ENCODE measurements around the gene VTN. TPM values are rescaled to one million over a fixed set of nuclear protein-coding genes. Genes with fewer than 3 reads are reported as not detected.
A peak's percentile ranks its signal among the peaks of the same experiment; 100 is the strongest.

VTN gene
- total and polyA plus RNA-seq, 2 donors (not counting 1 experiment from before 2014, with no cell fraction given), result 0.17 to 3.5 TPM

DNA sequence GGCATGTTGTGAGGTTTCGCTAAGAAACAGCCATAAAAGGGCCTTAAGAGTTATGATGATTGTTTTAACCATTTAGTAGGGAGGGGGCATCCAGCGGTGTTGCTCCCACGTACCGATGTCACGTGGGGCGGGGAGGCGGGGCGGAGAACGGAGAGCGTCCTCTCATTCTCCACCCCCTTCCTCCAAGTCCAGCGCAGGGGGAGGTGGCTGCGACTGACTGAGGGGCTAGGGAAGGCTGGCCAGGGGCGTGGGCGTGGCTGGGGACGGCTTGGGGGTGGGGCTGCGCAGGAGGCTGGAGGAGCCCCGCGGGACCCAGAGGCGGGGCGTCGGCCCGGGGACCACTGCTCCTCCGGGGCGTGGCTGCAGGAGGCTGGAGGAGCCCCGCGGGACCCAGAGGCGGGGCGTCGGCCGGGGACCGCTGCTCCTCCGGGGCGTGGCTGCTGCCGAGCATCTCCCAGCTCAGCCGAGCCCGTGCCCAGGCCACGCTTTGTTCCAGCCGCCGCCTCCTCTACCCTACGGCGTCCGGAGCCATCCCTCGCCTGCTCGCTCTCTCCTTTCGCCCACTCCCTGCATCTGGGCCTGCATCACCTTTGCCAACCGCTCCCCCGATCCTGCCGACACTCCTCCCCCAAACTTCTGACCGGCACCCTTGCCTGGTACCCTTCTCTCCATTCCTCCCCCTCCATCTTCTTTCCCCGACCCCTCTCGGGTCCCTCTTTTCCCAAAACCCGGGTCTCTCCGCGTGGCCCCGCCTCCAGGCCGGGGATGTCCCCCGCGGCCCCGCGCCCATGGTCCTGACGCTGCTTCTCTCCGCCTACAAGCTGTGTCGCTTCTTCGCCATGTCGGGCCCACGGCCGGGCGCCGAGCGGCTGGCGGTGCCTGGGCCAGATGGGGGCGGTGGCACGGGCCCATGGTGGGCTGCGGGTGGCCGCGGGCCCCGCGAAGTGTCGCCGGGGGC, 1.4 kb upstream of the VTN start, which contains the start of gene SARM1:
TSS of gene SARM1 (plus strand) at position 450 of the 958 bp plus-strand sequence. CDS start at position 789, 339 bp downstream.
- peak; percentile 89 to 90 for DNase-seq (ENCODE audit: low read depth in 2 of 2)
- H3K9me3 ChIP-seq (ENCODE audit: control insufficient read depth, insufficient read depth, low read depth, low read length), result no peaks in the 10 kb centered on the region
- peak within 1 kb of the TSS; percentile 63 to 72 (median 67) for H3K4me3 ChIP-seq (replicated peaks in 1 of 4; ENCODE audit: control extremely low read depth in 1 of 4, insufficient read depth in 1 of 4, low read depth in 3 of 4, low read length in 4 of 4)
- H3K27me3 ChIP-seq (ENCODE audit: control insufficient read depth, insufficient read depth, low read length), result no peaks in the 10 kb centered on the region
- peaks cover 4% of the 10 kb centered on the region for H3K79me2 ChIP-seq (ENCODE audit: control insufficient read depth, insufficient read depth, low read length)
- peak within 1 kb of the TSS; percentile 75 for H2AFZ ChIP-seq (ENCODE audit: low read length)
- peaks cover 9% of the 10 kb centered on the region for H3K4me1 ChIP-seq (ENCODE audit: control insufficient read depth, extremely low read depth, insufficient read depth, low read length)
- TF ChIP-seq CTCF (conservative IDR thresholded peaks at IDR 0.05 in 1 of 2, IDR thresholded peaks at IDR 0.05 in 1 of 2; ENCODE audit: low read depth in 1 of 2, low read length in 2 of 2) (no peak), EZH2 (IDR thresholded peaks at IDR 0.05; ENCODE audit: low read length, missing control alignments) (no peak)
- peak within 1 kb of the TSS; percentile 55 for H3K9ac ChIP-seq (ENCODE audit: insufficient read depth, low read length)
- no peaks in the 10 kb centered on the region for H3K36me3 ChIP-seq (ENCODE audit: control insufficient read depth, insufficient read depth, low read length)
- peak within 1 kb of the TSS; percentile 95 for H3K4me2 ChIP-seq (ENCODE audit: extremely low read depth, insufficient read depth, low read length)
- no peak within 1 kb of the TSS for H3K27ac ChIP-seq (ENCODE audit: insufficient read depth, low read length)
- no peaks in the 10 kb centered on the region for H4K20me1 ChIP-seq (ENCODE audit: control insufficient read depth, extremely low read depth, insufficient read depth, low read length)

DNA sequence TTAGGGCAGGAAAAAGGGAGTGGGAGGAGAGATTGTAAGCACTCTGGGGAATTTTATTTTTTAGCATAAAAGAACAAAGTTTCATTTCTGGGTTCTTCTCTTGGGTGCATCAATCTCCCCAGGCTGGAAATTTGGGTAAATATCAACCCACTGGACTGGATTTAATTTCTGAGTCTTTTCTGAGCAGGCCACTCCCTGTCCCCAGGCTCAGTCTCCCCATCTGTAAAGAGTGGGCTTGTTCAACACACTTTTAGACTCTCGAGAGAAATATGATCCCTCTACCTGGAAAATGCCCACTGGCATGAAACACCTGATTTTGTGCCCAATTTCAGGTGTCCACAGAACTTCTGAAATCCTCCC, 617 bp upstream of the VTN start:
- no peaks in the 10 kb centered on the region for H3K9me3 ChIP-seq (ENCODE audit: control insufficient read depth, insufficient read depth, low read depth, low read length)
- H2AFZ ChIP-seq (ENCODE audit: low read length), result no peak overlapping the region
- H3K4me3 ChIP-seq (replicated peaks in 1 of 4; ENCODE audit: control extremely low read depth in 1 of 4, insufficient read depth in 1 of 4, low read depth in 3 of 4, low read length in 4 of 4), result peak overlapping the region in 2 of 4 experiments; percentile 62 to 72
- no peaks in the 10 kb centered on the region for H3K27me3 ChIP-seq (ENCODE audit: control insufficient read depth, insufficient read depth, low read length)
- no peaks in the 10 kb centered on the region for H4K20me1 ChIP-seq (ENCODE audit: control insufficient read depth, extremely low read depth, insufficient read depth, low read length)
- H3K27ac ChIP-seq (ENCODE audit: insufficient read depth, low read length), result no peak overlapping the region
- TF ChIP-seq CTCF (conservative IDR thresholded peaks at IDR 0.05 in 1 of 2, IDR thresholded peaks at IDR 0.05 in 1 of 2; ENCODE audit: low read depth in 1 of 2, low read length in 2 of 2) (no peak), EZH2 (IDR thresholded peaks at IDR 0.05; ENCODE audit: low read length, missing control alignments) (no peak)
- DNase-seq (ENCODE audit: low read depth in 2 of 2), result no peak
- H3K4me2 ChIP-seq (ENCODE audit: extremely low read depth, insufficient read depth, low read length), result peak overlapping the region; percentile 54
- no peaks in the 10 kb centered on the region for H3K36me3 ChIP-seq (ENCODE audit: control insufficient read depth, insufficient read depth, low read length)
- no peak overlapping the region for H3K9ac ChIP-seq (ENCODE audit: insufficient read depth, low read length)
- H3K4me1 ChIP-seq (ENCODE audit: control insufficient read depth, extremely low read depth, insufficient read depth, low read length), result peaks cover 9% of the 10 kb centered on the region
- peaks cover 4% of the 10 kb centered on the region for H3K79me2 ChIP-seq (ENCODE audit: control insufficient read depth, insufficient read depth, low read length)

- Histone ChIP-seq H3K4me1 (ENCODE audit: control insufficient read depth, extremely low read depth, insufficient read depth, low read length) (peaks cover 9% of the 10 kb centered on the region), H3K4me2 (ENCODE audit: extremely low read depth, insufficient read depth, low read length) (no peak overlapping the region), H3K9me3 (ENCODE audit: control insufficient read depth, insufficient read depth, low read depth, low read length) (no peaks in the 10 kb centered on the region), H3K27me3 (ENCODE audit: control insufficient read depth, insufficient read depth, low read length) (no peaks in the 10 kb centered on the region), H4K20me1 (ENCODE audit: control insufficient read depth, extremely low read depth, insufficient read depth, low read length) (no peaks in the 10 kb centered on the region), H3K79me2 (ENCODE audit: control insufficient read depth, insufficient read depth, low read length) (peaks cover 4% of the 10 kb centered on the region), H2AFZ (ENCODE audit: low read length) (no peak overlapping the region), H3K9ac (ENCODE audit: insufficient read depth, low read length) (no peak overlapping the region), H3K36me3 (ENCODE audit: control insufficient read depth, insufficient read depth, low read length) (no peaks in the 10 kb centered on the region), H3K27ac (ENCODE audit: insufficient read depth, low read length) (no peak overlapping the region), H3K4me3 (replicated peaks in 1 of 4; ENCODE audit: control extremely low read depth in 1 of 4, insufficient read depth in 1 of 4, low read depth in 3 of 4, low read length in 4 of 4) (no peak overlapping the region)
- TF ChIP-seq EZH2 (IDR thresholded peaks at IDR 0.05; ENCODE audit: low read length, missing control alignments) (no peak), CTCF (conservative IDR thresholded peaks at IDR 0.05 in 1 of 2, IDR thresholded peaks at IDR 0.05 in 1 of 2; ENCODE audit: low read depth in 1 of 2, low read length in 2 of 2) (no peak)
- no peak for DNase-seq (ENCODE audit: low read depth in 2 of 2)
Observed at GRCh38 chr17:28369684-28370034, 448 bp downstream of the VTN start.

All from fibroblast of lung (primary cell).